Stimulated activated CD4-positive, alpha-beta T cell treated with anti-CD3 and anti-CD28 coated beads, Interleukin-1b, Interleukin-23, amount 100 ng/mL, for 48 hours (primary cell): ENCODE data around the gene CIAPIN1.

Source experiments
- DNase-seq: peaks from one replicate; pipeline ENCODE4 v3.0.0-alpha.2; 2020

CIAPIN1 gene

DNA sequence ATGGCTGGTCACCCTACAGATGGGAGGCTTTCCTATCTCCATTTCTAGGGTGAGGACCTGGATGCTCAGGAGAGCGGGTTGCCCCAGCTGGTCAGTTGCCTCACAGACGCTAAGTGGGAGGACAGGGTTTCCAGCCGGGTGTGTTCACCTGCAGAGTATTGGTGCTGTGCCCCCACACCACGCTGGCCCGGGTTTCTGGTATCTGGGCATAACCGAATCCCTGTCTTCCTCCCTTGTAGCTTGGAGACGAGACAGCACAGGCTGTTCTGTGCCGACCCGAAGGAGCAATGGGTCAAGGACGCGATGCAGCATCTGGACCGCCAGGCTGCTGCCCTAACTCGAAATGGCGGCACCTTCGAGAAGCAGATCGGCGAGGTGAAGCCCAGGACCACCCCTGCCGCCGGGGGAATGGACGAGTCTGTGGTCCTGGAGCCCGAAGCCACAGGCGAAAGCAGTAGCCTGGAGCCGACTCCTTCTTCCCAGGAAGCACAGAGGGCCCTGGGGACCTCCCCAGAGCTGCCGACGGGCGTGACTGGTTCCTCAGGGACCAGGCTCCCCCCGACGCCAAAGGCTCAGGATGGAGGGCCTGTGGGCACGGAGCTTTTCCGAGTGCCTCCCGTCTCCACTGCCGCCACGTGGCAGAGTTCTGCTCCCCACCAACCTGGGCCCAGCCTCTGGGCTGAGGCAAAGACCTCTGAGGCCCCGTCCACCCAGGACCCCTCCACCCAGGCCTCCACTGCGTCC, 65.2 kb downstream of the CIAPIN1 start:
- no peak for DNase-seq

DNA sequence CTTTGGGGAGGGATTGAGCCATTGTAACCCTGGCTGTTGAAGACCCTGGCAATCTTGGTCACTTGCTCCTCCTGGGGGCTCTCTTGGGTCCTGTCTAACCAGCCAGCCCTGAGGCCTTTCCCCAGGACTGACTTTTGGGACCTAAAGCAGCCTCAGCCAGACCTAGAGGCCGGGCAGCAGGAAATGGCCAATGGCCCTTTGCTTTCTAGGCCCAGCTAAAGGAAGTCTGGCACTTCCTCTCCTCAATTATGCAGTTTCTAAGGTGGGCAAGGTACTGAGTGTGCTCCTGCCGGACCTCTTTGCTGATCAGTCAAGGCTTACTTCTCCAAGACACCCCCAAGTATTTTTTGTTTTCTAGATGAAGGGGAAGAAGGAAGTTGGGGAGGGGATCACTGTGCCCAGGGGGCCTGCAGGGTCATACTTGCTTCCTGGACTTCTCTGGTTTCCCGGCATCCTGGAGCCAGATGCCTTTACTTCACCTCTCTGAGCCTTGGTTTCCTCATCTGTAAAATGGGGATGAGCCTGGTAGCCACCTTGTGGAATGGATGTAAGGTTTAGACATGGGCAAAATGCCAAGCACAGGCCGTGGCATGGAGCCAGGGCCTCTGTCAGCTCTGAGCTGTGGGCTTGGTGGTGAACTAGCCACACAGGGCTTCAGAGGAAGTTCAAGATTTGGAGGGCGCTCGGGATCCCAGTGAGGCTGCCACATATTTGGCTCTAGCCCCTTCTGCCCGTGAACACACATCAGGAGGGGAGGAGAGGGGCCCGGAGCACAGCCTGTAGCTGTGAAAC, 66.3 kb downstream of the CIAPIN1 start:
- no peak for DNase-seq

DNA sequence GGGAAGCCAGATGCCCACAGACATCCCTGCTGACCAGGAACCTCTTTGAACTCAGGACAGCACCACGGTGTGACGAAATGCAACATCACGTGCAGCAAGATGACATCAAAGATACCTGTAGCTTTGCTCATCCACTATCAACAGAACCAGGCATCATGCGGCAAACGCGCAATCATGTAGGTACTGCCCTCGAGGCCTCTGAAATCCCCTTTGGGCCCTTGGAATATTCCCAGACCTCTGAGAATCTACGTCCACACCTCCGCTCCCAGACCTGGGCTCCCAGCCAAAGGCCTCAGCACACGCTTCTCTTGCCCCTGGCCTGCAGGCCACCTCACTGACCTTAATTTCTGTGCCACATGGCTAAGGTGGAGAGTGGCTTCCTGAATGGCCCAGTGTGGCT, 67.6 kb downstream of the CIAPIN1 start:
- no peak for DNase-seq
